Skeletal muscle cell (primary cell): ENCODE data around the gene CEP57L1.
A peak's percentile ranks its signal among the peaks of the same experiment; 100 is the strongest.
"Not testable (repeated sequence)": the region's sequence is repeated elsewhere in the genome, so short reads cannot be mapped to it uniquely, and the experiment has no call there.

Source experiments
- DNase-seq: peaks from one replicate; pipeline ENCODE4 v3.0.0-alpha.2; 2010; ENCODE audit warnings: low read depth
- H3K4me3 ChIP-seq: 2 replicates; pipeline ENCODE4 v1.5.1; 2011; ENCODE audit warnings: low read depth, mild to moderate bottlenecking, control low read depth, low read length, moderate library complexity

CEP57L1 gene

DNA sequence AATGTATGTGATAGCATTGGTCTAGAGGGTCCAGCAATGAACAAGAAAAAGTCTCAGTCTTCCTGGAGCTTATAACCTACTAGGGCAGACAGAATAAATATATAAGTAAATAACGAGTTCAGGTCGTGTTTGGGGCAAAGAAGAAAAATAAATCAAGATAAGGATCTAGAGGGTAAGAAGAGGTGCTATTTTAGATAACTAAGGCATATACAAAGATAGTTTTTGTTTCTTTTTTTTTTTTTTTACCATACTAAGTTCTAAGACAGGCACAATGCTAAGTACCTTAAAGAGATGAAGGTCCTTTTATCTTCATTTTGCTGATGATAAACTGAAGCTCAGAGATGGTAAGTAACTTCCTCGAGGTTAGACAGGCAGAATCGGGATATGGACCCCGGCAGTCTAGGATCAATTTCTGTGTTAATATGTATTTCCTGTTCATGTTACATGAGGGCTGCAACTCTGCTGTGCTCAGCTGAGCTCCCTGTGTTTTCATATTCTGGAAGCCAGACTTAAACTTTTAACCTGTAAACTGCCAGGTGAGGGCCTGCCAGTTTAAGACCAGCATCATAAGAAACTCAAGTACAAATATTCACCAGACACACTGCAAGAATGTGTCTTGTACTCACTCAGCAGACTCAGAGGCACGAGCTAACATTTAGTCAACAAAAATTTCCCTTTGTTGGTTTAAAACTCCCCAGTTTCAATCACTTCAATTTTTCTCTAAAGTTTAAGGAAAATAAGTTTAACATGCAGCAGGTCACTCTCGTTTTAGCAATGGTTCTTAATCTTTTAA, 24.0 kb upstream of the CEP57L1 start:
- H3K4me3 ChIP-seq: no peak overlapping the region
- DNase-seq: no peak

DNA sequence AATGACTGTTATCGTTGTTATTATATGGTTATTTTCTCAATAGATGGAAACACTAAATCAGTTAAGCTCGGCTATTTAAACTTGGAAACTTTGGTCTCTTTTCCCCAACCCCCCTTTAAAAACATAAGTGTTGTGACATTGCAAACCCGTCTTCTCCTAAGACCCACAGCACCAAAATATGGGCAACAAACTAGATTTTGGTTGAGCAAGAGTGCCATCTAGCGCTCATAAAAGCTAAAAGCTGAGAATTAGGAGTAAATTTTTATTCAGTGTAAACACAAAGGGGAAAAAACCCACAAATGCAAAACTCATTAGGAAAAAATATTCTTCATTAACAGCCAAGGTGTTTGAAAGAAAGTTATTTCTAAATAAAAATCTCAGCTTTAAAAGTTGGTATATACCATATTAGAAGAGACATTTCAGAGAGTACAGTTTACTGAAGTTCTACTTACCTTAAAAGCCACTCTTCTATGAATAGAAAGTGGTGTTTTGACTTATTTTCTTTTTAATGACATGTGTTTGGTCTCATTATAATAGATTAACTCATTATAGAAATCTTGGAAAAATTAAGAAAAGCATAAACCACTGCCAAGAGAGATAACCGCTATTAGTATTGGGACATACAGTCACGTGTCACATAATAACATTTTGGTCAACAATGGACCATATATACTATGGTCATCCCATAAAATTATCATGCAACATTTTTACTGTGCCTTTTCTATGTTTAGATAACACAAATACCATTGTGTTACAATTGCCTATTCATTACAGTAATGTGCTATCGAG, 21.8 kb upstream of the CEP57L1 start:
- no peak for DNase-seq
- no peak overlapping the region for H3K4me3 ChIP-seq

DNA sequence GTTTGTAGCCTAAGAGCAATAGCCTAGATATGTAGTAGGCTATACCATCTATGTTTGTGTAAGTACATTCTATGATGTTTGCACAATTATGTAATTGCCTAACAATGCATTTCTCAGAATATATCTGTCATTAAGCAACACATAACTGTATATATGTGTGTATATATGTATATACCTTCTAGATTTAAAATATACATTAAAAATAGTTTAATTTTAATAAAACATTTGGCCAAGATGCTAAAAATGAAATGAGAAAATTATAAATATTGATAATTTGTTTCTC, 21.2 kb upstream of the CEP57L1 start:
- no peak overlapping the region for H3K4me3 ChIP-seq
- no peak for DNase-seq

DNA sequence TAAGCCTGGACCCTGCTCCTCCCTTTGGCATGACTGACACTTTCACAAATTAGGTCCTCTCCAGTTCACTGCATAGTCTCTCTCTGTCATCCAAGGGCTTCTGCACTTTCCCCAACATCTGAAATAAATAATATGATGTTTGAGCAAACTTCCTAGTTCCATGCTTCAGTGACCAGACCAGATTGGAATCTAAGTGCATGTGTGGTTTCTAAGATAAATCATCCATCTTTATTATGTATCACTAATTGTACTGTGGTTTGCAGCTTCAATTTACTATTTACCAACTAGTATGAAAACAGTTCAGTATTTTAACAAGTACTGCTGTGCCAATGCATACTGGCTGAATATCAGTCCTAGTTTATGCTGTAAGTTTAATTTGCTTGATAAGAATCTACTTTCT, 19.4 kb upstream of the CEP57L1 start:
- no peak overlapping the region for H3K4me3 ChIP-seq
- no peak for DNase-seq

DNA sequence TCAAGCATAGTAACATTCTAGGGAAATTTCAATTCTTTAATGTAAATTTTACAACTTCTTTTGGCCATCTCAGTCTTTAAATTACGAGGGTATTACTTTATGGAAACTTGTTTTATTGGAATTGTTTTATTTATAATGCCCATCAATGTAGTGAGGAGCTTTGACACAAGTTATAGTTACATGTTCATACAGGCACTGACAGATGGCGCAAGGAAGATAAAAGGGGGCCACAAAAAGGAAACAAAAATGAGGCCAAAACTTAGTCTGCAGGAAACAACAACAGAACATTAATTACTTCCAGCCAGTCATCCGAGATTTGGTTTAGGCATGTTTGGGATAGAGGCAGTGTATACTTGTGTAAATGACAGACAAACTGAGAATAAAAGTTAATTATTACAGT, 18.9 kb upstream of the CEP57L1 start:
- H3K4me3 ChIP-seq: no peak overlapping the region
- no peak for DNase-seq

DNA sequence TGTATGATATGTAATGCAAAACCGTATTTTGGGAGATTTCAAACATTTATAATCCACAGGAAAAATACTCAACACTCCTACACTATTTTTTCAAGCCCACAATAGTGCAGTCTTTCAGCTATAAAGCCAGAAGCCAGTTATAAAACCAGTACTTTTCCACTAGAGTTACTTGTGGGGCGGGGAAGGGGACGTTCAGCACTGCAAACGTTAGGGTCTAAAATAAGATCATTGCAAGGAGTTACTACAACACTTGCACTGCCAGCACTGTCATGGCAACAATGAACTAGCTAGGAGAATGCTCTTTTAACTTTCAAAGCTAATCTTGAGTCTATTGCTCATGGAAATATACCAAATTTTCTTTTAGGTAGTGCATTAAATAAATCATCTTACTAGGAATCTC, 15.3 kb upstream of the CEP57L1 start:
- H3K4me3 ChIP-seq: no peak overlapping the region
- no peak for DNase-seq

DNA sequence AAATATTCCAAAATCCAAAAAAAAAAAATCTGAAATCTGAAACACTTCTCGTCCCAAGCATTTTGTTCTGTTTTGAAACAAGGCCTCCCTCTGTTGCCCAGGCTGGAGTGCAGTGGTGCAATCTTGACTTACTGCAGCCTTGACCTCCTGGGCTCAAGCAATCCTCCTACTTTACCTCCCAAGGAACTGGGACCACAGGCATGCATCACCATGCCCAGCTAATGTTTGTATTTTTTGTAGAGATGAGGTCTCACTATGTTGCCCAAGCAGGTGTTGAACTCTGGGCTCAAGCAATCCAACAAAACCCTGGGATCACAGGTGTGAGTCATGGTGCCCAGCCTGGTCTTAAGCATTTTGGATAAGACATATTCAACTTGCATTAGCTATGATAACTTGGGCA, 14.3 kb upstream of the CEP57L1 start:
- DNase-seq: no peak
- no peak overlapping the region for H3K4me3 ChIP-seq

DNA sequence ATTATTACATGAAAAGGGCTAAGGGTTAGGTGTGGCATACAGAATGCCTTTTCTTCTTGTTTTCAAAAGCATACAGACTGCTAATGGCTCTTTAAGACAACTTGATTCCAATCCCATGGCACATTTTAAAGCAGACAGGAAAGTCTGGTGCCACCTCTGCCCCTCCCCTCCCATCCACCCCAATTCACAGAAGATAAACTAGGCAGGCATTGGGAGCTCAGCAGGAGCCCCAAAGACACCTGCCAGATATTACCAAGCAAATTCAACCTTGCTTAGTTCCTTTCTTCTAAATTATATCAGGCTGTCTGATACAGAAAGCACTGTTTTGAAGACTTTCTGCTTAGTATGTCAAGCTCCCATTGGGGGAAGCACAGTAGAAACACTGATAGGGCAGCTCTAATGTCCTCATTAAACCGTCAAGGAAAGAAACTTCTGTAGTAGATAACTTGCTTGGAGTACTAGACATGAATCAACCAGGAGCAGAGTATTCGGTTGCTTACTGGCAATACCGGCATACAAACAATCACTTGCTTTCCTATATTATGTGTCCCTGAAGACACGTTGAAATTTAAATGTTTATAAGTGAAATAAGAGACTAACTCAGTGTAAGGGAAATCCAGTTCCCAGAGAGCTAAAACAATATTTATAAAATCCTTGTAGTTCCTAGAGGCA, 13.7 kb upstream of the CEP57L1 start:
- H3K4me3 ChIP-seq: no peak overlapping the region
- DNase-seq: no peak

DNA sequence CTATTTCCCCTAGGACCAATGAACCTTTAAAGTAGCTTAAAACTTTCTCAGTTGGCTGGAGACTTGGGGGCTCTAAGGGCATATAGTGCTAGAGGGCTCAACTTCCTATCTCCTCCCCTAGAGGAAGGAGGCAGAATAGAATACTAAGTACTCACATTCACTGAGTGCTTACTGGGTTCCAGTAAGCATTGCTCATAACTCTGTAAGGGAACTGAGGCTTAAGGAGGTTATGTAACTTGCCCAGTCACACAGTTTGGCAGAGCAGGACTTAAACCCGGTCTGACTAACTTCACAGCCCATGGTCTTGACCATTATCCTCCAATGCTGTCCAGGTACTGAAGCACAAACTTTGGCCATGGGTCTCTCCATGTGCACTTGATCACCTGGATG, 13.1 kb upstream of the CEP57L1 start:
- no peak for DNase-seq
- no peak overlapping the region for H3K4me3 ChIP-seq

DNA sequence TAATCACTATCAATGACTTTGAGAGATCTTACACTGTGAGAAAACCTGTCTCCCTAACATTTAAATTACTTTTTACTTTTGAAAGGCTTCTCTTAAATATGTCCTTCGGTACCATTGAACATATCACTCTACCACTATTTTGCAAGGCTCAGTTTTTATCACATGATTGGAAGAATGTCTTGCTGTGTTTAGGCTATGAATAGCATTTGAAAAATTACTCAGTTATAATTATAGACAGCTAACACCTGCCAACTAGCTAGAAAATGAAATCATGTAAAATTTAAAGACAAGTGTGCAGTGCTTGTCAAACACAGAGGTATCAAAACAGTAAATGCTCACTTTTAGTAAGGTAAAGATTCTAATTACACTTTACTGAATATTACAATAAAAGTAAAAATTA, 11.7 kb upstream of the CEP57L1 start:
- no peak for DNase-seq

DNA sequence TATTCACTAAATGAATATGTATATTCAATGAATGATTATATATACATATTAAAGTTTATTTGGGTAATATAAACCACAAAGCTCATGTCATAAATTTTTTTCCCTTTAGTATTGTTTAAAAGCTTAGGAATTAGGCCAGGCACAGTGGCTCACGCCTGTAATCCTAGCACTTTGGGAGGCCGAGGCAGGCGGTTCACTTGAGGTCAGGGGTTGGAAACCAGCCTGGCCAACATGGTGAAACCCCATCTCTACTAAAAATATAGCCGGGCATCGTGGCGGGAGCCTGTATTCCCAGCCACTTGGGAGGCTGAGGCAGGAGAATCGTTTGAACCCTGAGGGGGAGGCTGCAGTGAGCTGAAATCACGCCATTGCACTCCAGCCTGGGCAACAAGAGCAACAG, 11.2 kb upstream of the CEP57L1 start:
- DNase-seq, H3K4me3 ChIP-seq: not testable (repeated sequence)

More for the DNA sequence above, 11.7 kb upstream of the CEP57L1 start:
- no peak overlapping the region for H3K4me3 ChIP-seq

DNA sequence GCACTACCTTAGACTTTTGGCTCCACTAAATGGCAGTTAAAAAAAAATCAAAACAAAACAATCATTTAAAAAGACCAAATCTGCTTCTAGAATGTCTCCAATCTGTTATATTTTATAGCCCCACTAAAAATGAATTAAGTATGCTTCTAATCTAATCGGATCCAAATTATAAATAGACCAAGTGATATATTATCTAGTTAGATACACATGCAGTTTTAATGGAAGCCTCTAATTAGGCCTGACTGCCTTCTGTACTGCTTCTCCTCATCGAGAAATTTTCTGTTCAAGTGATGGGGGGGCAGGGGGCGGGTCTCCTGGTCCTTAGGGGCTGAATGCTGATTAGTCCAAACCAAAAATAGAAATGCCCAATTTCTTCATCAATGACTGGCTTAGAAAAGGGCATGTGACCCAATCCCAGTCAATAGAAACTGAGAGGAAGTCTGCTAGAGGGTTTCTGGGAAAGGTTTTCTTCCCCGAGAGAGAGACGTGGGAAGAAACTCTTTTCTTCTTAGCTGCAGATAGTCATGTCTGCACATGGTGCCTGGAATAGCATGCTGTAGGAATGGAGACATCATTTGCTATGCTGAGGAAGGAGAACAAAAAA, 7.5 kb upstream of the CEP57L1 start:
- no peak overlapping the region for H3K4me3 ChIP-seq
- DNase-seq: no peak

DNA sequence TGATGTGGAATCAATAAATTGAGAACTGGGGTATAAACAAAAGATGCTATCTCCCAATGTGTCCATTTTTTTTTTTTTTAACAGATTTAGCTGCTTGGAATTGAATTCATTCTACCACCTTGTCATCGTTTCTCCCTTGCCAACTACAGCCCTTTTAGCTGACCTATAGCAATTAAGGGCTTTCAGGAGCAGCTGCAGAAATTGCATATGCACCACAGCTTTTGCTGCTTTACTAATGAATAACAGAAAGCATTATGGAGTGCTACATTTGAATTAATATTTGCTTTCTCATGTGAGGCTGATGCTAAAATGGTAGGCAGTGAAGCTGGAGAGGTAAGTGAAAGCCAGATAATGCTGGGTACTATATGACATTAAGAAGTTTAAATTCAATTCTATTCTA, 6.3 kb upstream of the CEP57L1 start:
- no peak overlapping the region for H3K4me3 ChIP-seq
- no peak for DNase-seq

DNA sequence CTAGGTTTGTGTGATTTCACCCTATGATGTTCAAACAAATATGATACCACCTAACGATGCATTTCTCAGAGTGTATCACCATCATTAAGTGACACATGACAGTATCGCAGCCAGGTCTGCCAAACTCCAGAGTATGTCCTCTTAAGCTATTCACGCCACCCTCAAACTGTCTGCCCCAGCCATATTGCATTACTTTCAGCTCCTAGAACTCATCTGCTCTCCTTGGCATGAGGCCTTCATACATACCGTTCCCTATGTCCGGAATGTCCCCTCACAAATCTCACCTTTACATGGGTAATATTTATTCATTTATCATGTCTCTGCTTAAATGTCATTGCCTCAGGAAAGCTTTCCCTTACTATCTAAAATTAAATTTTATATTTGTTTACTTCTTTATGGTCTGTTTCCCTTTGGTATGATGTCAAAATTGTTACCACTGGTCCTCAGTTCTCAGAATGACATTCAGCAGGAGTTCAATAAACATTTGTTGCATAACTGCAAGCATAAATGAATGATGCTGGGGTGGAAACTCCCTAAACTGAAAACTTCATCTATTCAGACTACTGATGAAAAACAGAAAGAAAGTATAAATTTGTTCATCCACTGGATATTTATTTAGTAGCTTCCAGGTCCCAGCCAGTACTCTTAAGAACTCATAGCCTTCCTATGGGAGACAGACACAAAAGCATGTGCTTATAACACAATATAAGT, 3.8 kb upstream of the CEP57L1 start:
- no peak overlapping the region for H3K4me3 ChIP-seq
- DNase-seq: no peak

DNA sequence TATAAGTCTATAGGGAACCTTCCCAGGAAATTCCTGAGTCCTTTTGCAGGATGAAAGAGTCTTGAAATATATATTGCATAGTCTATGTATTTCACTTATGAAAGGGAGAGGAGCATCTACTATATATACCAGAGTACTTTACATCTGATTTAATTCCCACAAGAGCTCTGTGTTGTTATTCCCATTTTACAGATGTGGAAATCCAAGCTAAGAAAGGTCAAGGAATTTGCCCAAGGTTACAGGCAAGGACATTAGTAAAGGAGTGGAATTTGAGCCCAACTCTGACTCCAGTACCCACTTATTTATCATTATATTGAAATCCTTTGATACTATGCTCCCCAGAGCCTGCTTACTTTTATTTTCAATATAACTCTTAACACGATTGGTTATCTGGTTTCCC, 3.2 kb upstream of the CEP57L1 start:
- no peak for DNase-seq
- H3K4me3 ChIP-seq: peak overlapping the region; percentile 85

DNA sequence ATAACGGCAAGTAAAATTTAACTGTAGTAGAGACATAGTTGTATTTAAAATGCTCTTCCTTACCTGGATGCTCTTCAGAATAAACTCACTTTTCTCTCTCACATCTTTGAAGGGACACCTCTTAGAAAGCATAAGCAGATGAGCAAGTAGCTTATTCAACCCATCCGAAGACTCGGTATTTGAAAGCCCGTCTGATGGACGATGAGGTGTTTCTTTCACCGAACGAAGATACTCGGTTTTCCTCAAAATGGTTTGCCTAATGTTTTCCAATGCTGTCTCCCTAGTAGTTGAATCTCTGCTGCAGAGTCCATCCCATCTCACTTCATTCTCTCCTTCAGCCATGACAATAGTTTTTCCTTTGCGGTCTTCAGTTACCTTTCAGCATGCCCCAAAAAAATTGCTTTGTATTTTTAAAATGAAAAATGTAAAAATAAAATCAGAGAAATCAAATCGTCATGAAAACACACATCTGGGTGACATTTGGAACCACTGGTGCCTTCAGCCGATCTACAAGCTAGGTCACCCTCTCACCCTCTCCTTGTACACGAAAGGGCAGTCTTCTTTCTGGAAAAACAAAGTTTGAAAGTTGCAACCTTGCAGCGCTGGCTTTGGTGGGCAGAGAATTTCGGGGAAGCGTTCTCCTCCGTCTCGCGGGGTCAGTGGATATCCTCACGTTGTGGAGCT, 1.4 kb upstream of the CEP57L1 start:
- no peak for DNase-seq

DNA sequence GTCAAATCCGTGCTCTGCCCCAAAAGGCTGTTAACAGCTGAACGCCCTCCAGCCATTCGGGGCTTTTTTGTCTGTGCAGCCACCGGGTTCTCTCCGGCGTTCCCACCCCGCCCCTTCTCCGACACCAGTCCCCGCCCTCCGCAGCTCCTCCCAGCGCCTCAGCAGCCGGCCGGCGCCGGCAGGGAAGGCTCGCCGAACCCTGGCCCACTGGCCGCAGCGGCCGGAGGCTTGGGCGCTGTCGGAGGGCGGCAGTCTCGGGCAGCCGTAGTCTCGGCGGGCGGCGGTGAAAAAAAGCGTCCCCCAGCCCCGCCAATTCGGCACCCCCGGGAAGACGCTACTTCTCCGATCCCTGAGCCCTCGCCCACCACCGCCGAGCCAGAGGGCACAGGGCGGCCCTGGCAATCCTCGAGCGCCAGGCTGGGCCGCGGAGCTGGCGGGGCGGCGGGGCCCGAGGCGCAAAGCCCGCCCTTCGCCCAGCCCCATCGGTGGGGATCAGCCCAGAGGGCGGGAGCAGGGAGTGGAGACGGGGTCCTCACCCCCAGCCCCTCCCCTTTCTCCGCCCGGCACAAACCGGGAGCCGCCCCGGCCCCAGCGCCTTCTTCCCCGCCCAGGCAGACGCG, 781 bp upstream of the CEP57L1 start, which contains the start of gene SESN1:
Gene SESN1 (minus strand): TSS at position 431 of the 620 bp plus-strand sequence. CDS start 773 bp downstream, outside the sequence.
- DNase-seq: peak; percentile 96
- H3K4me3 ChIP-seq: peak within 1 kb of the TSS; percentile 85

More for the DNA sequence above, 1.4 kb upstream of the CEP57L1 start:
- H3K4me3 ChIP-seq: peak overlapping the region; percentile 85

DNA sequence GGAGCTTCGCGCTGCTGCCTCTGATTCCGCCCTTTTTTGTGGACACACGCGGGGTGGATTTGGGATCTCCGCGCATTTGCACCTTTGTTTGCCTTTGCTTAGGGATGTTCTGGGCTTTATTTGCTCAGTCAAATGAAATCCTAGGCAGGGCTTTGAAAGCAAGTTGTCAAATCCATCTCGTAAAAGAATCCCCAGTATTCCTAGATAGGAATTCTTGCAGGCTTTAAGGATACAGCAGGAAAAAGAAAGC, 453 bp downstream of the CEP57L1 start:
- DNase-seq: no peak
- H3K4me3 ChIP-seq: peak overlapping the region; percentile 85

DNA sequence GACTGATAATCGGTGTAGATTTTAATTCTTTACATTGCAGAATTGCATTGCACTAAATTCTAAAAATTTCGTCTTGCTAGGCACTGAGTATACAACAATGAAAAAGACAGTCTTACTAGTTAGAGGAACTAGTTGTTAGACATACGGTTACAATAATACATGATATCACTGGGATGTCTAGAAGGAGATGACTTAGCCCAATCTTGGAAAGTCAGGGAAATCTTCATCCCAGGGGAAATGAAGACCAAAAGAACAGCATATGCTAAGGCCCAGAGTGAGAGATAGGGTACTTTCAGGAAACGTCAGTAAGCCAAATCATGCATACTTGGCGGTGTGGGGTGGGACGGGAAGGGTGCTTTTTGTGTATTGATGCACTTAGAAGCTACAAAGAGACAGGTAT, 901 bp downstream of the CEP57L1 start:
- peak overlapping the region; percentile 85 for H3K4me3 ChIP-seq
- DNase-seq: no peak
